GM12878 (cell line): ENCODE results near the gene DYSF. TPM values are rescaled to one million over a fixed set of nuclear protein-coding genes. Genes with fewer than 3 reads are reported as not detected.

ENCODE experiments used
- ATAC-seq: fragments of 200-7000 bp; cut with Tn5 transposase; 3 replicates; pipeline ENCODE4 v1.9.1; 2020; ENCODE audit warnings: mild to moderate bottlenecking, moderate library complexity
- BruUV-seq: library from RNA; stranded (reverse); fragments of 400-500 nt; replicated peaks from 2 replicates; lab custom pipeline; 2021; lab: Mats Ljungman, UMichigan
- CTCF ChIA-PET: fragments of 300-600 bp; sonication (Branson Sonifier 250); formaldehyde crosslinking; extraction: SDS; loops from one replicate; lab custom pipeline; 2021; ENCODE audit warnings: inconsistent platforms; lab: Yijun Ruan, JAX
- POLR2A ChIA-PET: fragments of 350-600 bp; formaldehyde crosslinking; extraction: SDS; loops from one replicate; lab custom pipeline; 2021; ENCODE audit warnings: inconsistent platforms; lab: Charles Lee
- RAD21 ChIA-PET: fragments of 300-600 bp; sonication (Branson Sonifier 250); formaldehyde crosslinking; loops from one replicate; lab custom pipeline; 2023; ENCODE audit warnings: antibody characterized with exemption; ENCODE audit not compliant: unreplicated experiment; lab: Charles Lee
- SMC1A ChIA-PET: fragments of 300-600 bp; sonication (Branson Sonifier 250); formaldehyde crosslinking; loops from one replicate; lab custom pipeline; 2023; ENCODE audit not compliant: unreplicated experiment, uncharacterized antibody; lab: Charles Lee
- DNase-seq: peaks from one replicate; pipeline ENCODE4 v3.0.0-alpha.2; 2011; ENCODE audit warnings: low read depth, low spot score
- FAIRE-seq: peaks from 3 replicates; lab custom pipeline; 2011; peaks lifted over from hg19 to GRCh38; lab: Jason Lieb, UNC
- H2AFZ ChIP-seq: 2 replicates; pipeline ENCODE4 v1.6.0; 2011; ENCODE audit warnings: low read depth, low read length, control low read depth; ENCODE audit not compliant: control insufficient read depth
- H3K27ac ChIP-seq: 2 replicates; pipeline ENCODE4 v1.5.1; 2011; ENCODE audit warnings: control low read depth; ENCODE audit not compliant: control insufficient read depth, insufficient read depth
- H3K27me3 ChIP-seq, 2 experiments: replicated peaks in 1 of 2; 2 replicates each; pipeline versions ENCODE4 v1.6.0 to v1.6.1; 2011; ENCODE audit warnings: low read length in 1 of 2; ENCODE audit not compliant: control insufficient read depth in 2 of 2, insufficient read depth in 2 of 2
- H3K36me3 ChIP-seq, 2 experiments: 2 replicates each; pipeline ENCODE4 v1.5.1; 2011; ENCODE audit warnings: low read length in 1 of 2; ENCODE audit not compliant: control insufficient read depth in 2 of 2, insufficient read depth in 2 of 2
- H3K4me1 ChIP-seq: 2 replicates; pipeline ENCODE4 v1.6.1; 2011; ENCODE audit warnings: mild to moderate bottlenecking, low read length, moderate library complexity, mixed read lengths; ENCODE audit not compliant: control insufficient read depth, insufficient read depth
- H3K4me2 ChIP-seq: 2 replicates; pipeline ENCODE4 v1.6.0; 2011; ENCODE audit warnings: control low read depth; ENCODE audit not compliant: control insufficient read depth, insufficient read depth
- H3K4me3 ChIP-seq: fragments of 200-600 bp; sonication (generic); 2 replicates; pipeline ENCODE4 v1.5.1; 2016
- H3K79me2 ChIP-seq: 2 replicates; pipeline ENCODE4 v1.6.0; 2011; ENCODE audit warnings: low read length; ENCODE audit not compliant: control insufficient read depth, insufficient read depth
- H3K9ac ChIP-seq: 2 replicates; pipeline ENCODE4 v1.8.0; 2011; ENCODE audit warnings: low read length, control low read depth, mixed read lengths; ENCODE audit not compliant: control insufficient read depth, insufficient read depth
- H3K9me3 ChIP-seq: replicated peaks from 3 replicates; pipeline ENCODE4 v1.5.1; 2011; ENCODE audit warnings: mild to moderate bottlenecking, low read length; ENCODE audit not compliant: control insufficient read depth, insufficient read depth
- H4K20me1 ChIP-seq: 2 replicates; pipeline ENCODE4 v1.6.0; 2011; ENCODE audit not compliant: control insufficient read depth, insufficient read depth
- BHLHE40 ChIP-seq, 2 experiments: fragments of 450-650 bp in 1 of 2; IDR thresholded peaks; 2 replicates each; pipeline ENCODE4 v1.6.1; 2011 to 2017; ENCODE audit warnings: low read depth in 2 of 2, borderline replicate concordance in 1 of 2, improper control_type of control experiment in 1 of 2, low read length in 1 of 2, mild to moderate bottlenecking in 1 of 2
- BMI1 ChIP-seq: fragments of 450-650 bp; IDR thresholded peaks from 2 replicates; pipeline ENCODE4 v1.6.1; 2016; ENCODE audit warnings: mild to moderate bottlenecking, moderate library complexity, borderline replicate concordance
- CBX5 ChIP-seq: sonication (generic); IDR thresholded peaks from 2 replicates; pipeline ENCODE4 v1.6.1; 2016; ENCODE audit warnings: low read depth, moderate library complexity, mild to moderate bottlenecking, inconsistent platforms
- CHD1 ChIP-seq: IDR thresholded peaks from 2 replicates; pipeline ENCODE4 v1.6.1; 2012; ENCODE audit warnings: low read depth, low read length, improper control_type of control experiment
- CHD4 ChIP-seq: fragments of 200-600 bp; sonication (generic); IDR thresholded peaks from 2 replicates; pipeline ENCODE4 v1.6.1; 2016; ENCODE audit warnings: mild to moderate bottlenecking
- EED ChIP-seq: sonication (generic); IDR thresholded peaks from 2 replicates; pipeline ENCODE4 v1.6.1; 2016; ENCODE audit warnings: antibody characterized with exemption, low read depth
- HDAC6 ChIP-seq: fragments of 200-600 bp; sonication (generic); IDR thresholded peaks from one replicate; pipeline ENCODE4 v1.8.0; 2017; ENCODE audit warnings: antibody characterized with exemption; ENCODE audit not compliant: unreplicated experiment
- IKZF2 ChIP-seq, 2 experiments: fragments of 450-650 bp; IDR thresholded peaks; 2 replicates each; pipeline ENCODE4 v1.6.1; 2017; ENCODE audit warnings: mild to moderate bottlenecking in 2 of 2, moderate library complexity in 2 of 2
- SMAD5 ChIP-seq: IDR thresholded peaks from 2 replicates; pipeline ENCODE4 v1.6.1; 2016; ENCODE audit warnings: antibody characterized with exemption, low read depth
- TARDBP ChIP-seq: IDR thresholded peaks from 2 replicates; pipeline ENCODE4 v1.6.1; 2016; ENCODE audit warnings: borderline replicate concordance
- ZBTB11 ChIP-seq: fragments of 450-650 bp; formaldehyde crosslinking; IDR thresholded peaks from 2 replicates; pipeline ENCODE4 v1.5.0; 2022; ENCODE audit warnings: mild to moderate bottlenecking, missing genetic modification characterization
- ZBTB33 ChIP-seq: fragments of 450-650 bp; IDR thresholded peaks from 2 replicates; pipeline ENCODE4 v1.6.1; 2017; ENCODE audit warnings: mild to moderate bottlenecking
- ZNF207 ChIP-seq: fragments of 450-650 bp; IDR thresholded peaks from 2 replicates; pipeline ENCODE4 v1.6.1; 2014; ENCODE audit warnings: antibody characterized with exemption, mild to moderate bottlenecking, borderline replicate concordance
- ZNF217 ChIP-seq: fragments of 450-650 bp; IDR thresholded peaks from 2 replicates; pipeline ENCODE4 v1.6.1; 2017; ENCODE audit warnings: antibody characterized with exemption, mild to moderate bottlenecking
- WGBS: methylation state at CpG from one replicate; pipeline ENCODE4 v1.1.6; 2016; ENCODE audit warnings: low lambda C conversion rate; ENCODE audit not compliant: insufficient replicate concordance, insufficient coverage; ENCODE audit errors: missing lambda C conversion rate; 5-methylcytosine and 5-hydroxymethylcytosine counted together
- in situ Hi-C: fragments of 300-500 bp; cut with MboI; formaldehyde crosslinking; loops from 9 replicates; pipeline ENCODE4 v1.14.3; 2018; ENCODE audit warnings: mixed read lengths
- intact Hi-C: fragments of 100-400 bp; cut with micrococcal nuclease; formaldehyde crosslinking; loops from one replicate; pipeline ENCODE4 v1.14.2; 2022; ENCODE audit not compliant: unreplicated experiment
- polyA plus RNA-seq, 11 experiments: library from polyadenylated mRNA; depleted of rRNA in 4 of 11; unstranded in 6 of 11; stranded (reverse) in 5 of 11; fragments of >200 nt; fragmentation: Nextera tagmentation in 4 of 11; fragmentation: Illumina TruSeq in 1 of 11; extraction: Ambion mirVana in 4 of 11; extraction: Trizol in 1 of 11; gene quantifications; 1 replicate in 1 of 11; 2 replicates in 10 of 11; pipeline versions ENCODE4 v1.2.1 to v1.2.3, GENCODE V29; 2011 to 2016; ENCODE audit warnings: inconsistent platforms in 2 of 11, missing spikeins in 2 of 11, low read depth in 1 of 11
- total RNA-seq, 4 experiments: library from RNA; depleted of rRNA in 3 of 4; stranded (reverse); fragments of >200 nt in 3 of 4; fragmentation: Illumina TruSeq in 1 of 4; extraction: Trizol in 1 of 4; gene quantifications; 2 replicates each; pipeline versions ENCODE4 v1.2.1 to v1.2.3, GENCODE V29; 2013 to 2021

DYSF gene
- total and polyA plus RNA-seq, 10 of the 15 experiments (the other 5 are each of a cell fraction or from before 2014, with no cell fraction given), result under 0.01 to 0.15 (median 0.03) TPM; not detected in 7

GRCh38 chr2:71711133-71711855 is 257.9 kb downstream of the DYSF start:
- Histone ChIP-seq H3K27me3 (no peaks in the 10 kb centered on the region; a peak in 1 of 4 replicates), H2AFZ (no peak overlapping the region), H3K4me2 (no peak overlapping the region), H3K36me3 (no peaks in the 10 kb centered on the region)
- no peak for ATAC-seq
- CTCF ChIA-PET, result no interaction called here
- TF ChIP-seq ZNF217, result no peak
- TF ChIP-seq TARDBP, result no peak
- no peak for TF ChIP-seq ZBTB11 (CRISPR knock-in tag)
- no peak for TF ChIP-seq CHD1
- no peak for TF ChIP-seq CBX5
- TF ChIP-seq SMAD5, result no peak
- TF ChIP-seq BMI1, result no peak
- TF ChIP-seq ZNF207, result no peak
- TF ChIP-seq IKZF2 (IDR thresholded peaks at IDR 0.05), result no peak
- no peak for TF ChIP-seq EED
- TF ChIP-seq ZBTB33, result no peak
- TF ChIP-seq HDAC6, result no peak
- no peak for TF ChIP-seq BHLHE40 (IDR thresholded peaks at IDR 0.05; ENCODE audit: borderline replicate concordance in 1 of 2, low read depth in 2 of 2, low read length in 1 of 2)
- no peak for TF ChIP-seq CHD4
- TF ChIP-seq, all 136 proteins: peak for 0
- Histone ChIP-seq H3K4me1 (no peaks in the 10 kb centered on the region), H3K9ac (no peak overlapping the region), H3K79me2 (no peaks in the 10 kb centered on the region), H3K4me3 (no peak overlapping the region), H3K9me3 (no peaks in the 10 kb centered on the region), H4K20me1 (no peaks in the 10 kb centered on the region), H3K27ac (no peak overlapping the region)
- RAD21 ChIA-PET, result no interaction called here
- WGBS, result 4% methylated on average over 8 of the region's 8 CpGs
- intact Hi-C loops, result no loop called here
- DNase-seq (no peak), FAIRE-seq (no peak)
- BruUV-seq, result no TSS peak
- SMC1A ChIA-PET, result no interaction called here
- in situ Hi-C loops, result no loop called here
- POLR2A ChIA-PET, result no interaction called here
